Mesodermal cell (in vitro differentiated cells): ENCODE data around the gene MRGPRG. TPM values are rescaled to one million over a fixed set of nuclear protein-coding genes. Genes with fewer than 3 reads are reported as not detected.
"Not testable (repeated sequence)": the region's sequence is repeated elsewhere in the genome, so short reads cannot be mapped to it uniquely, and the experiment has no call there.

Source experiments
- H3K27ac ChIP-seq: 2 replicates; pipeline ENCODE4 v1.7.0; 2013; ENCODE audit warnings: mild to moderate bottlenecking, low read depth, low read length, moderate library complexity; ENCODE audit not compliant: severe bottlenecking
- H3K36me3 ChIP-seq: 2 replicates; pipeline ENCODE4 v1.7.1; 2013; ENCODE audit warnings: mild to moderate bottlenecking, low read length, moderate library complexity; ENCODE audit not compliant: control insufficient read depth, insufficient read depth
- H3K4me1 ChIP-seq: one replicate; pipeline ENCODE4 v1.7.1; 2013; ENCODE audit warnings: mild to moderate bottlenecking, low read length; ENCODE audit not compliant: insufficient read depth, control insufficient read depth, poor library complexity, severe bottlenecking
- H3K4me3 ChIP-seq: 2 replicates; pipeline ENCODE4 v1.7.0; 2013; ENCODE audit warnings: low read length, control low read depth, mild to moderate bottlenecking; ENCODE audit not compliant: insufficient read depth, poor library complexity, severe bottlenecking; ENCODE audit errors: extremely low read depth
- H3K9me3 ChIP-seq: 2 replicates; pipeline ENCODE4 v1.7.1; 2013; ENCODE audit warnings: mild to moderate bottlenecking, low read length, moderate library complexity; ENCODE audit not compliant: control insufficient read depth
- WGBS, 2 experiments: methylation state at CpG; one replicate each; pipeline ENCODE4 v1.1.5; 2013; ENCODE audit warnings: missing lambda C conversion rate in 2 of 2; ENCODE audit not compliant: insufficient coverage in 2 of 2; 5-methylcytosine and 5-hydroxymethylcytosine counted together
- polyA plus RNA-seq, 2 experiments: library from polyadenylated mRNA; stranded (reverse); fragments of 50-300 nt; gene quantifications; one replicate each; pipeline ENCODE4 v1.2.3, GENCODE V29; 2013

MRGPRG gene
- polyA plus RNA-seq (2013, experiment 1 of 2) = not detected
- not detected for polyA plus RNA-seq (2013, experiment 2 of 2)

- Histone ChIP-seq H3K4me3 (no peak within 1 kb of the TSS), H3K27ac (no peak within 1 kb of the TSS), H3K4me1 (no peaks in the 10 kb centered on the region), H3K36me3 (no peaks in the 10 kb centered on the region), H3K9me3 (no peaks in the 10 kb centered on the region)
- no CpG with 5 or more reads among the region's 35 CpGs for WGBS, 2 experiments
These were observed at the start of gene MRGPRG for GRCh38 chr11:3218483-3219280. Gene MRGPRG (minus strand): TSS chr11:3218813. CDS start chr11:3218813, 0 bp downstream.

- WGBS, 2 experiments = no CpG with 5 or more reads among the region's 7 CpGs
- not testable (repeated sequence) for H3K36me3 ChIP-seq, H3K4me3 ChIP-seq, H3K4me1 ChIP-seq, H3K9me3 ChIP-seq, H3K27ac ChIP-seq
These were observed 43.9 kb upstream of the MRGPRG start for GRCh38 chr11:3262548-3262947.

- H3K4me3 ChIP-seq, H3K27ac ChIP-seq, H3K4me1 ChIP-seq, H3K36me3 ChIP-seq, H3K9me3 ChIP-seq: not testable (repeated sequence)
- WGBS, 2 experiments = no CpG with 5 or more reads among the region's 8 CpGs
These were observed 43.2 kb upstream of the MRGPRG start for GRCh38 chr11:3261831-3262230.

DNA sequence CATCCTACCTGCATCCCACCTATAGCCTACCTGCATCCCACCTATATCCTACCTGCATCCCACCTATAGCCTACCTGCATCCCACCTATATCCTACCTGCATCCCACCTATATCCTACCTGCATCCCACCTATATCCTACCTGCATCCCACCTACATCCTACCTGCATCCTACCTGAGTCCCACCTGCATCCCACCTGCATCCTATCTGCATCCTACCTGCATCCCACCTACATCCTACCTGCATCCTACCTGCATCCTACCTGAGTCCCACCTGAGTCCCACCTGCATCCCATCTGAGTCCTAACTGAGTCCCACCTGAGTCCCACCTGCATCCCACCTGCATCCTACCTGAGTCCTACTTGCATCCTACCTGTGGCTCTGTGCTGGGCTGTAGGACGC is 38.9 kb upstream of the MRGPRG start:
- not testable (repeated sequence) for H3K27ac ChIP-seq, H3K9me3 ChIP-seq, H3K4me3 ChIP-seq, H3K36me3 ChIP-seq, H3K4me1 ChIP-seq
- WGBS, 2 experiments = no CpG with 5 or more reads among the region's 1 CpG

- not testable (repeated sequence) for H3K36me3 ChIP-seq, H3K4me1 ChIP-seq, H3K27ac ChIP-seq, H3K9me3 ChIP-seq, H3K4me3 ChIP-seq
- WGBS, 2 experiments = no CpG with 5 or more reads among the region's 12 CpGs
These were observed 36.6 kb upstream of the MRGPRG start for GRCh38 chr11:3255241-3255640.

DNA sequence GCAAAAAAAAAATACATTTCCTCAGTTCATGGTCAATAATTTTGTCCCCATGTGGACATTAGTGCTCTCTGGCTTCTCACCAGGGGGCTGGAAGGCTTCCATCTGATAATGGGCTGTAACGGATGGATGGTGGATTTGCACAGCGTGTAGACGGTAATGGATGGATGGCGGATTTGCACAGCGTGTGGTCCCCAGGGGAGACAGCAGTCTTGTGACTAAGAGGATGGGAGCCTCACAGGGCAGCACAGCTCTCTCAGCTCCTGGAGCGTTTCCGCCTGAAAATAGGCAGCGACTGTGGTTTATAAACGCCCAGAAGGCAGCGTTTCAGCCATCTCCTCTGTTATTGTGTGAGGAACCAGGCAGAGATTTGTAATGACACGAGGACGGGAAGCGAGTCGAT is 36.2 kb upstream of the MRGPRG start:
- not testable (repeated sequence) for H3K9me3 ChIP-seq, H3K4me3 ChIP-seq, H3K36me3 ChIP-seq, H3K27ac ChIP-seq, H3K4me1 ChIP-seq
- no CpG with 5 or more reads among the region's 14 CpGs for WGBS, 2 experiments

DNA sequence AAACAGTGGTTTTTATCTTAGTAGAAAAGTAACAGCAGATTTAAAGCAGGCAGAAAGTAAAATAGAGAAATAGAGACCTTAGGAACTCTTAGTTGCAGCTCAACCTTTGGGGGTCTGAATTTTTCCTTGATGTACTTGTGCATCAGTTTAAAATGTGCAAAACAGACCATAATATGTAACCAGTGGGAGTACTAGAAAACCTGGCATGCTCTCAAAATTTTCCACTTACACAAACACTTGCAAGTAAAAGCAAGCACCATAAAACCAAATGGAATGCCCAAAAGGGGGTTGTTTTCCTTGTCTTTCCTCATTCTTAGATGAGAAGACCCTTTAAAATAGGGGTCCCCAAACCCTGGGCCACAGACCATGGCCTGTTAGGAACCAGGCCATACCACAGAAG is 26.5 kb upstream of the MRGPRG start:
- Histone ChIP-seq H3K4me1 (no peaks in the 10 kb centered on the region), H3K9me3 (peaks cover 8% of the 10 kb centered on the region), H3K4me3 (no peak overlapping the region), H3K27ac (no peak overlapping the region), H3K36me3 (no peaks in the 10 kb centered on the region)

DNA sequence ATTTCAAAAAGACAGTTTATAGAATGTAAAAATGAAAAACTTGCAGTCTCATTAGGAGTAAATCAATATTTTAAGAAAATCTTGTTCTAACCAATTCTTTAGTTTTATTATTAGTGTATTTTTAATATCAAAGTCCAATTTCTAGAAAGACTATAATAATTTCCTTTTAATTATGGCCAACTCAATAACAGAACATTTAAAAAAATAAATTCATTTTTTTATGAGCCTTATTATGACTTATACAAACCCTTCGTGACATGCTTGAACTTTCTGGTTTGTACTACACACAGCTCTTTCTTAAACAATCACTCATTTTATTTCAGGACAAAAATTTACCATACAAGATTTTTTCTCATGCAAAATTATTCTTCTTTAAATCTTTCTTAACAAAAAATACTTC is 25.3 kb upstream of the MRGPRG start:
- no peak overlapping the region for H3K4me3 ChIP-seq
- H3K36me3 ChIP-seq = no peaks in the 10 kb centered on the region
- H3K9me3 ChIP-seq = peaks cover 8% of the 10 kb centered on the region
- no peaks in the 10 kb centered on the region for H3K4me1 ChIP-seq
- no peak overlapping the region for H3K27ac ChIP-seq
- WGBS, 2 experiments = 71 to 80% methylated on average over 1 of the region's 1 CpG

DNA sequence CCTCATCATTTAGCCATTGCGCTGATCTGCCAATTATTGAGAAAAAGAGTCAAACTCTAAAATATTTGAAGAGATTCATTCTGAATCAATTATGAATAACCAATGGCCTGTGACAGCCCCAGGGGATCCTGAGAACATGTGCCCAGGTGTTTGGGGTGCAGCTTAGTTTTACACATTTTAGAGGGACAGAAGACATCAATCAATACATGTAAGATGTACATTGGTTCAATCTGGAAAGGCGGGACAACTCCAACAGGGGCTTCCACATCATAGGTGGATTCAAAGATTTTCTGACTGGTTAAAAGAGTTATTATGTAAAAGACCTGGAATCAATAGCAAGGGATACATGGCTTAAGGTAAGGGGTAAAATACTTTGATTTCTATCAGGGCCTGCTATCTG is 18.5 kb upstream of the MRGPRG start:
- no peak overlapping the region for H3K4me3 ChIP-seq
- no peaks in the 10 kb centered on the region for H3K9me3 ChIP-seq
- H3K36me3 ChIP-seq = no peaks in the 10 kb centered on the region
- no peaks in the 10 kb centered on the region for H3K4me1 ChIP-seq
- H3K27ac ChIP-seq = no peak overlapping the region
- 92 to 100% methylated on average over 1 to 2 of the region's 2 CpGs for WGBS, 2 experiments

GRCh38 chr11:3234846-3235245 is 16.2 kb upstream of the MRGPRG start:
- WGBS, 2 experiments = 68 to 80% methylated on average over 5 to 7 of the region's 7 CpGs
- H3K27ac ChIP-seq = no peak overlapping the region
- H3K36me3 ChIP-seq = no peaks in the 10 kb centered on the region
- no peaks in the 10 kb centered on the region for H3K4me1 ChIP-seq
- H3K4me3 ChIP-seq = no peak overlapping the region
- H3K9me3 ChIP-seq = no peaks in the 10 kb centered on the region

DNA sequence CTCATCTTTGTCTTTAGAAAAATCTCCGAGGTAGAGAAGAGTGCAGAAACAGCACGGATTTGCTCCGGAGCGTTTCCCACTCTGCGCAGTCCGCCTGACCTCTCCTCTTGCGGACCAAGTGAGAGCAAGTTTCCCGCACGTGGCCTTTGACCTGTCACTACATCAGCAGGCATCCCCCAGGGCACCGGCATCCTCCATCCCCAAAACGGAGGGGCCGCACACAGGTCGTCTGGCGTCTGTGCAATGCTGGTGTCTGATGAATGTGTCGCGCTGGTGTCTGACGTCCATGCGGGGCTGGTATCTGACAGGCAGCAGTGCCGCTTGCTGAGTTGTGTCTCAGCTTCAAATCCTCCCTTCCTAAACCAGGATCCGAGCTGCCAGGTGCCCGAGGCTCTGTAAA is 14.3 kb upstream of the MRGPRG start:
- 95% methylated on average over 19 of the region's 21 CpGs for WGBS, 2 experiments
- no peak overlapping the region for H3K27ac ChIP-seq
- H3K4me1 ChIP-seq = no peaks in the 10 kb centered on the region
- H3K36me3 ChIP-seq = no peaks in the 10 kb centered on the region
- H3K4me3 ChIP-seq = no peak overlapping the region
- H3K9me3 ChIP-seq = no peaks in the 10 kb centered on the region
